ENCODE data around the gene ZNF664.

The ZNF664 gene

GRCh38 chr12:123954647-123955350 lies 18.2 kb upstream of the ZNF664 start:
- no peak for DNase-seq (ENCODE audit: extremely low read depth, low read depth)
- TF ChIP-seq CTCF (IDR thresholded peaks at IDR 0.05; ENCODE audit: low read depth, low read length) = no peak

GRCh38 chr12:123956249-123956648 lies 16.8 kb upstream of the ZNF664 start:
- TF ChIP-seq CTCF (IDR thresholded peaks at IDR 0.05; ENCODE audit: low read depth, low read length) = no peak
- no peak for DNase-seq (ENCODE audit: extremely low read depth, low read depth)

- no peak for DNase-seq (ENCODE audit: extremely low read depth, low read depth)
Measured at GRCh38 chr12:123957196-123957595, 15.8 kb upstream of the ZNF664 start.

GRCh38 chr12:123958462-123958861 lies 14.6 kb upstream of the ZNF664 start:
- no peak for DNase-seq (ENCODE audit: extremely low read depth, low read depth)

More at GRCh38 chr12:123957196-123957595, 15.8 kb upstream of the ZNF664 start:
- no peak for TF ChIP-seq CTCF (IDR thresholded peaks at IDR 0.05; ENCODE audit: low read depth, low read length)

GRCh38 chr12:123958876-123959275 lies 14.1 kb upstream of the ZNF664 start:
- TF ChIP-seq CTCF (IDR thresholded peaks at IDR 0.05; ENCODE audit: low read depth, low read length) = no peak

More at GRCh38 chr12:123958462-123958861, 14.6 kb upstream of the ZNF664 start:
- no peak for TF ChIP-seq CTCF (IDR thresholded peaks at IDR 0.05; ENCODE audit: low read depth, low read length)

GRCh38 chr12:123960029-123960735 lies 12.8 kb upstream of the ZNF664 start:
- no peak for TF ChIP-seq CTCF (IDR thresholded peaks at IDR 0.05; ENCODE audit: low read depth, low read length)
- no peak for DNase-seq (ENCODE audit: extremely low read depth, low read depth)

More at GRCh38 chr12:123958876-123959275, 14.1 kb upstream of the ZNF664 start:
- no peak for DNase-seq (ENCODE audit: extremely low read depth, low read depth)

- TF ChIP-seq CTCF (IDR thresholded peaks at IDR 0.05; ENCODE audit: low read depth, low read length) = no peak
- DNase-seq (ENCODE audit: extremely low read depth, low read depth) = no peak
Measured at GRCh38 chr12:123960856-123961255, 12.2 kb upstream of the ZNF664 start.

Measured in AG09319 (cell line).